Adrenal gland (tissue), 12 donors: ENCODE data around the gene CTDSP1. TPM values are rescaled to one million over a fixed set of nuclear protein-coding genes. Genes with fewer than 3 reads are reported as not detected.

Experiments used
- DNase-seq, 7 donors: peaks; one replicate each; pipeline ENCODE4 v3.0.0-alpha.2; 2019 to 2020
- H3K27ac ChIP-seq, 5 donors: fragments of 200-600 bp; sonication (generic) in 4 of 5; 1 replicate in 3 of 5; 2 replicates in 2 of 5; pipeline versions ENCODE4 v1.5.1 to v1.8.0; 2016 to 2020; ENCODE audit warnings: mild to moderate bottlenecking in 1 of 5
- H3K27me3 ChIP-seq: fragments of 200-600 bp; 2 replicates; pipeline ENCODE4 v1.8.0; 2021
- H3K36me3 ChIP-seq, 2 donors: fragments of 200-600 bp; replicated peaks in 1 of 2; 1 replicate in 1 of 2; 2 replicates in 1 of 2; pipeline versions ENCODE4 v1.5.1 to v1.8.0; 2018 to 2022
- H3K4me1 ChIP-seq, 2 donors: fragments of 200-600 bp; replicated peaks in 1 of 2; 1 replicate in 1 of 2; 2 replicates in 1 of 2; pipeline versions ENCODE4 v1.5.1 to v1.8.0; 2018 to 2021
- H3K4me3 ChIP-seq, 4 donors: fragments of 200-600 bp; sonication (generic) in 3 of 4; one replicate each; pipeline ENCODE4 v1.5.1; 2016 to 2018
- H3K9me3 ChIP-seq, 3 donors: fragments of 200-600 bp; sonication (generic) in 1 of 3; replicated peaks in 1 of 3; 1 replicate in 2 of 3; 2 replicates in 1 of 3; pipeline versions ENCODE4 v1.5.1 to v1.8.0; 2016 to 2021
- POLR2A ChIP-seq, 2 donors: fragments of 450-650 bp; IDR thresholded peaks; one replicate each; pipeline ENCODE4 v1.6.1; 2017; ENCODE audit warnings: antibody characterized with exemption in 2 of 2, mild to moderate bottlenecking in 2 of 2, moderate library complexity in 1 of 2
- WGBS, 4 donors: extraction: QIAGEN DNeasy Blood & Tissue Kit in 2 of 4; methylation state at CpG; one replicate each; pipeline versions ENCODE4 v1.1.5 to v1.1.7; 2013 to 2017; 5-methylcytosine and 5-hydroxymethylcytosine counted together
- intact Hi-C, 2 donors: fragments of 100-400 bp; cut with DNase I; formaldehyde crosslinking; loops; one replicate each; pipeline versions ENCODE4 v1.14.1 to v1.15.0; 2022 to 2023
- polyA plus RNA-seq, 3 donors: library from polyadenylated mRNA; stranded (reverse); fragments of 200-250 nt in 2 of 3; fragments of 350-450 nt in 1 of 3; fragmentation: Illumina TruSeq in 1 of 3; extraction: RNeasy Lipid Tissue Mini Kit (QIAGEN cat#74804) in 1 of 3; gene quantifications; one replicate each; pipeline ENCODE4 v1.2.3, GENCODE V29; 2013 to 2014
- total RNA-seq, 9 donors: library from RNA; depleted of rRNA in 4 of 9; stranded (reverse); fragments of >200 nt in 4 of 9; fragments of 120-200 nt in 1 of 9; fragmentation: NEBNext Ultra II Directional in 1 of 9; extraction: Animal tissue kit (Norgen Biotek cat#: 25700) in 1 of 9; gene quantifications; one replicate each; pipeline versions ENCODE4 v1.1.0 to v1.2.4, GENCODE V29; 2013 to 2023
- TF ChIP-seq, protein P1 (sequence below), 6 experiments: fragments of 450-650 bp in 4 of 6; fragments of 200-600 bp in 2 of 6; sonication (generic) in 1 of 6; IDR thresholded peaks; 1 replicate in 5 of 6; 2 replicates in 1 of 6; pipeline versions ENCODE4 v1.5.1 to v1.8.0; 2016 to 2021; ENCODE audit warnings: antibody characterized with exemption in 6 of 6, mild to moderate bottlenecking in 2 of 6, moderate library complexity in 1 of 6
- donor health status: healthy with polysubstance abuse.
- donor health status: Bipolar disorder and iron deficiency.
- donor health status: DM: yes; HTN: yes; CAD: no.
- donor health status: DM: no; HTN: no; CAD: no.
- donor health status: DM: no; HTN: no; CAD: no.
- donor health status: DM: yes; HTN: yes; CAD: no.

The CTDSP1 gene
- total and polyA plus RNA-seq, 12 donors, result 34.0 to 161 (median 109) TPM

DNA sequence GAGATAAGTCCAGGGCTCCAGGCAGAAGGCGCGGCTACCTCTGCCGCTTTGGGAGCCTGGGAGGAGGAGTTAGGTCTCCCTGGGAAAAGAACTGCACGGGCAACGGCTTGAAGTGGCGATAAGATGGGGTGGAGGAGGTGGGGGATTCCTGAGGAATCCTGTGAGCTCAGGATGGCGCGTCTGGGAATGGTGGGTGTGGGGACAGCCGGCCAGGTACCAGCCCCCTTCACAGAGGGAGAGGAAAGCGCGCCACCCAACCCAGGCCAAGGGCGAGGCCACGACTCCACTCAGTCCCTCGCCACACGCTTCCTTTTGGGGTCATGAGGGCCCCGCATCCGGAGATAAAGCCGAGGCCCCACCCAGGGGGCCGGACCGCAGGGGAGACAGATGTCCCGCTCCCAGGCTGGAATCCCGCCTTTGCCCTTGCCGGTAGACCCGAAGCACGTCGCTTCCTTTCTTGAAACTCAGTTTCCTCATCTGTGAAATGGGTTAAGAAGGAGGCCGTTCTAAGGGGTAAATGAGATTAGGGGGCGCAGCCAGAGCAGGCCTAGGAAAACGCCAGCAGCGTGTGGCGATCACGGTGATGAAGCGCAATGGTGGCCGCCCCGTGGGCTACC, 1.7 kb upstream of the CTDSP1 start:
- WGBS, 4 donors, result 0 to 1% (median 0%) methylated on average over 34 to 35 of the region's 35 CpGs
- no peaks in the 10 kb centered on the region for H3K9me3 ChIP-seq
- peaks cover 0 to 15% of the 10 kb centered on the region in 2 donors for H3K36me3 ChIP-seq
- peak; percentile 76 to 89 (median 83) for DNase-seq
- peaks cover 24 to 46% of the 10 kb centered on the region in 2 donors for H3K4me1 ChIP-seq
- no peaks in the 10 kb centered on the region for H3K27me3 ChIP-seq
- TF ChIP-seq, protein P1, sequence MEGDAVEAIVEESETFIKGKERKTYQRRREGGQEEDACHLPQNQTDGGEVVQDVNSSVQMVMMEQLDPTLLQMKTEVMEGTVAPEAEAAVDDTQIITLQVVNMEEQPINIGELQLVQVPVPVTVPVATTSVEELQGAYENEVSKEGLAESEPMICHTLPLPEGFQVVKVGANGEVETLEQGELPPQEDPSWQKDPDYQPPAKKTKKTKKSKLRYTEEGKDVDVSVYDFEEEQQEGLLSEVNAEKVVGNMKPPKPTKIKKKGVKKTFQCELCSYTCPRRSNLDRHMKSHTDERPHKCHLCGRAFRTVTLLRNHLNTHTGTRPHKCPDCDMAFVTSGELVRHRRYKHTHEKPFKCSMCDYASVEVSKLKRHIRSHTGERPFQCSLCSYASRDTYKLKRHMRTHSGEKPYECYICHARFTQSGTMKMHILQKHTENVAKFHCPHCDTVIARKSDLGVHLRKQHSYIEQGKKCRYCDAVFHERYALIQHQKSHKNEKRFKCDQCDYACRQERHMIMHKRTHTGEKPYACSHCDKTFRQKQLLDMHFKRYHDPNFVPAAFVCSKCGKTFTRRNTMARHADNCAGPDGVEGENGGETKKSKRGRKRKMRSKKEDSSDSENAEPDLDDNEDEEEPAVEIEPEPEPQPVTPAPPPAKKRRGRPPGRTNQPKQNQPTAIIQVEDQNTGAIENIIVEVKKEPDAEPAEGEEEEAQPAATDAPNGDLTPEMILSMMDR (IDR thresholded peaks at IDR 0.05), result peak in 1 of 6 experiments; percentile 7
- TF ChIP-seq POLR2A (IDR thresholded peaks at IDR 0.05), result peak in 1 of 2 donors; percentile 64
- peak overlapping the region in 2 of 4 donors; percentile 96 for H3K4me3 ChIP-seq
- intact Hi-C loops, result no loop called here
- peak overlapping the region; percentile 94 to 100 (median 98) for H3K27ac ChIP-seq

DNA sequence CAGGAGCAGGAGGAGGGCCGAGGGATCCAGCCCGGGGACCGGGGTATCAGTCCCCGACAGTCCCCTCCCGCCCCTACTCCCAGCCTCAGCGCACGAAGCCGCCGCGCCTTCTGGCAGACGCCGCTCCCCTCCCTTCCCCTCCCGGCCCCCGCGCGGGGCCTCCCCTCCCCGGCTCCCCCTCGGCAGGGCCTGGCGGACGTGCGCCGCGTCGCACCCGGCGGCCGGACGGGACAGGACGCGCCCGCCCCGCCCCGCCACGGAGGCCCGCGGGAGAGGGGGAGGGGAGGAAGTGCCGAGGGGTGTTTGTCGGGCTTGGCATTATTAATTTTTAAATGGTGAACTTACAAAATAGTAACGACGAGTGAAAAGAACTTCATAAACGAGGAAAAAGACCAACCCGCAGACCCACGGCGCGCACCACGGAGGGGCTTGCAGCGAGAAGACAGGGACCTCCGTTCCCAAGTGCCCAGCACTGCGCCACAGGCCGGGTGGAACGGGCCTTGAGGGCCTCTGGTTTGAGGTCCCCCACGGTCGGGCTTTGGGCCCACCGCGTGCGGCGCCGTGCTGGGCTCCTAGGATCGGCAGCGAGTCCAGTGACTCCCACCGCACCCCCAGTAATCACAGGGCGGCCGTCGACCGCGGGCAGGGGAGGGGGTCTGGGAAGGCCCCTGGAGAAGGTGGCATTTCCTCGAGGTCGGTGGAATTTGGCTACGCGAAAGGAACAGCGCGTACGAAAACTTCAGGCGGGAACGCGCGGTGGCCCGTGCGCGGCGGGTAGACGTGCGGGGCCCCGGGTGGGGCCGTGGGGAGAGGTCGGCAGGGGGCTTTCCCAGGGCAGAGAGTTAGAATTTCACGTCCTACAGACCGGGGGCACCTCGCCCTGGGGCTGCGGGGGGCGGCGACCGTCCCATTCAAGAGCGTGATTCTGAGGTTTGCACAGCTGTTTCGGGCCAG, 954 bp upstream of the CTDSP1 start:
- Histone ChIP-seq H3K27me3 (no peaks in the 10 kb centered on the region), H3K4me1 (peaks cover 24 to 46% of the 10 kb centered on the region in 2 donors), H3K27ac (peak overlapping the region; percentile 94 to 100 (median 98)), H3K4me3 (peak overlapping the region in 3 of 4 donors; percentile 34 to 96 (median 96)), H3K36me3 (peaks cover 0 to 23% of the 10 kb centered on the region in 2 donors), H3K9me3 (no peaks in the 10 kb centered on the region)
- 0 to 4% (median 1%) methylated on average over 21 to 95 of the region's 95 CpGs for WGBS, 4 donors
- TF ChIP-seq, protein P1 (IDR thresholded peaks at IDR 0.05), result peak in 2 of 6 experiments; percentile 9 to 45
- peak in 1 of 2 donors; percentile 36 for TF ChIP-seq POLR2A (IDR thresholded peaks at IDR 0.05)
- intact Hi-C loops, result no loop called here
- DNase-seq, result peak; percentile 79 to 89 (median 87)

DNA sequence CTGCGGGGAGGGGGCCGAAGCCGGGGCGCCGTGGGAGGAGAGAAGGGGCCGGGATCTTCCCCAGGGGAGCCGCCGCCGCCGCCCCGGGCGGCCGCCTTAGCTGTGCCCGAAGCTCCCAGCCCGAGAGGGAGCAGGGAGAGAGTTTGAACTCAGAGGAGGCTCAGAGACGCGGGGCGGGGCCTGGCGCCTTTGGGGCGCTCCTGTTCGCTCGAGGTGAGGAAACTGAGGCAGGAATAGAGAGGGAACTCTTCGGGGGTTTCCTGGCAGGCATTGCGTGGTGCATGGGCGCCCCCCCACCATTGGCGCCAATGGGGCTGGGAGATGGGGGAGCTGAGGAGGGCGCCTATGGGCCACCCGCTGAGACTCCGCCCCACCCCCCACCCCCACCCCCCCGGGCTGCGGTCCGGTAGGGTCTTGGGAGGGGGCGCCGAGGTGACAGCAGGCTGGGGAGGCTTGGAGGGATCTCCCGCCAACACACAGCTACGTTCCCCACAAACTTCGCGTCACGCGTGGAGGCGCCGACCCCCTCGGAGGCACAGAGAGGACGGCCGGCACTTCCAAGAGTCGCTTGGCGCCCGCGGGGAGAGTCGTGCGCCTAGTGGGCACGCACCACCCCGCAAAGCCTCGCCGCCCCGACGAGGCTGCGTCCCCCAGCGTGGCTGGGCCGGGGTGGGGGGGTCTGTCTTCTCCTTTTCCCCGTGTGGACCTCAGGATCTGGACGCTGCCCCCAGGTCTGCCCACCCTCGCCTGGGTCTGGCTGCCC, 680 bp downstream of the CTDSP1 start:
- Histone ChIP-seq H3K9me3 (no peaks in the 10 kb centered on the region), H3K4me3 (peak overlapping the region; percentile 78 to 96 (median 95)), H3K4me1 (peaks cover 25 to 52% of the 10 kb centered on the region in 2 donors), H3K27me3 (no peaks in the 10 kb centered on the region), H3K27ac (peak overlapping the region; percentile 87 to 100 (median 97)), H3K36me3 (peaks cover 0 to 34% of the 10 kb centered on the region in 2 donors)
- 0 to 1% (median 0%) methylated on average over 24 to 63 of the region's 63 CpGs for whole genome bisulfite sequencing, 4 donors
- intact Hi-C loops, result loop anchor here in 1 of 2 donors (5.0 to 10.0 kb wide), 2 partner anchors 67 to 244 kb away; no protein-coding TSS in a partner anchor
- DNase-seq, result peak in 6 of 7 donors; percentile 38 to 71 (median 56)
- peak in 1 of 2 donors; percentile 4 for TF ChIP-seq POLR2A (IDR thresholded peaks at IDR 0.05)
- TF ChIP-seq, protein P1 (IDR thresholded peaks at IDR 0.05), result no peak
